HG03108 (cell line): ENCODE results near the gene OR10T2.
"Not testable (repeated sequence)": the region's sequence is repeated elsewhere in the genome, so short reads cannot be mapped to it uniquely, and the experiment has no call there.

ENCODE experiments used
- ATAC-seq: cut with Tn5 transposase; IDR thresholded peaks from one replicate; pipeline ENCODE4 v1.9.1; 2021; ENCODE audit warnings: moderate library complexity; ENCODE audit not compliant: unreplicated experiment

Gene OR10T2

GRCh38 chr1:158398818-158399514 is at the start of gene OR10T2:
TSS of gene OR10T2 (minus strand) at chr1:158399466. CDS start at chr1:158399466, 0 bp downstream.
- no peak for ATAC-seq

GRCh38 chr1:158445376-158445775 is 46.1 kb upstream of the OR10T2 start:
- ATAC-seq: no peak

GRCh38 chr1:158434741-158435140 is 35.5 kb upstream of the OR10T2 start:
- no peak for ATAC-seq

GRCh38 chr1:158430163-158430562 is 30.9 kb upstream of the OR10T2 start:
- not testable (repeated sequence) for ATAC-seq

- ATAC-seq: no peak
Measured at GRCh38 chr1:158426137-158426536, 26.9 kb upstream of the OR10T2 start, which contains the start of gene OR10K2. TSS of gene OR10K2 (minus strand) at chr1:158426237. CDS start at chr1:158420866, 5,371 bp downstream.

- no peak for ATAC-seq
Measured at GRCh38 chr1:158425027-158425426, 25.8 kb upstream of the OR10T2 start.

GRCh38 chr1:158422212-158422611 is 22.9 kb upstream of the OR10T2 start:
- ATAC-seq: no peak

GRCh38 chr1:158417586-158417985 is 18.3 kb upstream of the OR10T2 start:
- no peak for ATAC-seq

- ATAC-seq: no peak
Measured at GRCh38 chr1:158414651-158415345, 15.5 kb upstream of the OR10T2 start.

GRCh38 chr1:158407092-158407491 is 7.8 kb upstream of the OR10T2 start:
- no peak for ATAC-seq

GRCh38 chr1:158400871-158401270 is 1.6 kb upstream of the OR10T2 start:
- ATAC-seq: no peak

GRCh38 chr1:158396646-158397045 is 2.6 kb downstream of the OR10T2 start:
- ATAC-seq: no peak

GRCh38 chr1:158393476-158393875 is 5.8 kb downstream of the OR10T2 start:
- ATAC-seq: no peak

GRCh38 chr1:158391099-158391498 is 8.2 kb downstream of the OR10T2 start:
- no peak for ATAC-seq

- ATAC-seq: no peak
Measured at GRCh38 chr1:158390331-158390730, 8.9 kb downstream of the OR10T2 start.

- no peak for ATAC-seq
Measured at GRCh38 chr1:158374860-158375259, 24.4 kb downstream of the OR10T2 start.

- ATAC-seq: not testable (repeated sequence)
Measured at GRCh38 chr1:158374101-158374500, 25.2 kb downstream of the OR10T2 start.

GRCh38 chr1:158371188-158371953 is 27.9 kb downstream of the OR10T2 start:
- peak; percentile 94 for ATAC-seq

GRCh38 chr1:158366783-158367182 is 32.5 kb downstream of the OR10T2 start:
- no peak for ATAC-seq

- ATAC-seq: no peak
Measured at GRCh38 chr1:158362941-158363340, 36.3 kb downstream of the OR10T2 start.

GRCh38 chr1:158362482-158362881 is 36.8 kb downstream of the OR10T2 start:
- no peak for ATAC-seq

GRCh38 chr1:158357441-158357840 is 41.8 kb downstream of the OR10T2 start:
- ATAC-seq: no peak
